ENCODE results near the gene BPTF.
"Not testable (repeated sequence)": the region's sequence is repeated elsewhere in the genome, so short reads cannot be mapped to it uniquely, and the experiment has no call there.

Gene BPTF, protein sequence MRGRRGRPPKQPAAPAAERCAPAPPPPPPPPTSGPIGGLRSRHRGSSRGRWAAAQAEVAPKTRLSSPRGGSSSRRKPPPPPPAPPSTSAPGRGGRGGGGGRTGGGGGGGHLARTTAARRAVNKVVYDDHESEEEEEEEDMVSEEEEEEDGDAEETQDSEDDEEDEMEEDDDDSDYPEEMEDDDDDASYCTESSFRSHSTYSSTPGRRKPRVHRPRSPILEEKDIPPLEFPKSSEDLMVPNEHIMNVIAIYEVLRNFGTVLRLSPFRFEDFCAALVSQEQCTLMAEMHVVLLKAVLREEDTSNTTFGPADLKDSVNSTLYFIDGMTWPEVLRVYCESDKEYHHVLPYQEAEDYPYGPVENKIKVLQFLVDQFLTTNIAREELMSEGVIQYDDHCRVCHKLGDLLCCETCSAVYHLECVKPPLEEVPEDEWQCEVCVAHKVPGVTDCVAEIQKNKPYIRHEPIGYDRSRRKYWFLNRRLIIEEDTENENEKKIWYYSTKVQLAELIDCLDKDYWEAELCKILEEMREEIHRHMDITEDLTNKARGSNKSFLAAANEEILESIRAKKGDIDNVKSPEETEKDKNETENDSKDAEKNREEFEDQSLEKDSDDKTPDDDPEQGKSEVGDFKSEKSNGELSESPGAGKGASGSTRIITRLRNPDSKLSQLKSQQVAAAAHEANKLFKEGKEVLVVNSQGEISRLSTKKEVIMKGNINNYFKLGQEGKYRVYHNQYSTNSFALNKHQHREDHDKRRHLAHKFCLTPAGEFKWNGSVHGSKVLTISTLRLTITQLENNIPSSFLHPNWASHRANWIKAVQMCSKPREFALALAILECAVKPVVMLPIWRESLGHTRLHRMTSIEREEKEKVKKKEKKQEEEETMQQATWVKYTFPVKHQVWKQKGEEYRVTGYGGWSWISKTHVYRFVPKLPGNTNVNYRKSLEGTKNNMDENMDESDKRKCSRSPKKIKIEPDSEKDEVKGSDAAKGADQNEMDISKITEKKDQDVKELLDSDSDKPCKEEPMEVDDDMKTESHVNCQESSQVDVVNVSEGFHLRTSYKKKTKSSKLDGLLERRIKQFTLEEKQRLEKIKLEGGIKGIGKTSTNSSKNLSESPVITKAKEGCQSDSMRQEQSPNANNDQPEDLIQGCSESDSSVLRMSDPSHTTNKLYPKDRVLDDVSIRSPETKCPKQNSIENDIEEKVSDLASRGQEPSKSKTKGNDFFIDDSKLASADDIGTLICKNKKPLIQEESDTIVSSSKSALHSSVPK (N-terminal part only)

DNA sequence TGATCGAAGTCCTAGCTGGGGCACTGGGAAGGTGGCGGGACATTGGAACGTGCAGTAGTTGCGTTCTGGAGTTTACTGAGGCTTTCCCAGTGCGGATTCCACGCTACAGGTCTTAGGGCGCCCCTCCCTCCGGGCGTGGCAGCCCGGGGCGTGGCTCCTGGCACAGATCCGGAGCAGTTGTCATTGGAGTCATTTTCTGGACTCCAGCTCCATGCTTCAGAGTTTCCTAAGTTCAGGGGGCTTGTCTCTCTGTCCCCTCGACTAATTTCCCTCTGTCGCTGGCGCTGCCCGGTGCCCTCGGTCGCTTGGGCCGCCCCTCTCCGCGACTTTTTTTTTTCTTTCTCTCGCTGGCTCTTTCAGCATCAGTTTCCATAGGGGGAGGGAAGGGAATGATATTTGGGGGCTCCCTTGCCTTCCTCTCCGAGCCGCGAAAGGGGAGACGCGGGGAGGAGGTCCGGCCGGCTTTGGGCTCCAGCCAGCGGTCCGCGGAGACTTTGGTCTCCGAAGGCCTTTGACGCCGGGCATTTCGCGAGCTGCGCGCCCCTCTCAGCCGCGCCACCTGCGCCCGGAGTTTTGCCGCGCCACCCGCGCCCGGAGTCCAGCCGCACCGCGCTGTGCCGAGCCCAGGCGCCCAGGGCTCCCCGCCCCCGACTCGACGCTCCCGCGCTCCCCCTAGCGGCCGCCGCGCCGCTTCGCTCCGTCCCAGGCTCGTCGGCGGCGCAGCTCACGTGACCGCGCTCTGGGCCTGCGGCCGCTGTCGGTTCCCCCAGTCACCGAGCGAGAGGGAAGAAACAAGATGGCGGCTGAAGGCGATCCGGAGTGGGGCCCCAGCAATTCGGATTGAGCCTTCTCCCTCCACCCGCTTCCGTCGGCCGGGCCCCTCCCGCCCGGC lies at the start of gene BPTF:
TSS of gene BPTF (plus strand) at position 769 of the 892 bp plus-strand sequence. CDS start 222 bp downstream, outside the sequence.
- peak; percentile 79 for DNase-seq (ENCODE audit: low read depth)

DNA sequence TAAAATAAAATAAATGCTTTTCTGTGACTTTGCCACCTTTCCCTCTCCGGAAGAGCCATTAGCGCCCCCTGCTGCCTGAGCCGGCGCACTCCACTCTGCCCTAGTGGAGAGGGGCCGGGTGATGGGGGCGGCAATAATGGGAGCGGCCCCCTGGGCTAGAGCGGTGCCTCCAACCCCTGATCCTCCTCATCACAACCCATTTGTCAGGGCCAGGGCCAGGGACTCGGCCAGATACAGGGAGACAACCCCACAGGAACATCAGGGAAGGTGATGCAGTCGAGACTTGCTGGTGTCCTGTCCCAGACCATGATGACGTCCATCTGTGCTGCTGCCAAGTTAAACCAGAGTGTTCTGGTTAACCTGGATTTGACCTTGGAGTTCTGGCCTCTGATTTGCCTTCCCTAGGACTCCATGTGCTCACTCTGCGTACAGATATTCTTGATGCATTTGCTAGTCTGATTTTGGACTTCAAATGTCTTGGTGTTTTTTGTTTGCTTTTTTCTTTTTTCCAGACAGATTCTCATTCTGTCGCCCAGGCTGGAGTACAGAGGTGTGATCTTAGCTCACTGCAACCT lies 46.1 kb upstream of the BPTF start:
- DNase-seq (ENCODE audit: low read depth): peak; percentile 93

GRCh38 chr17:67784364-67785121 lies 40.8 kb upstream of the BPTF start:
- DNase-seq (ENCODE audit: low read depth): no peak

- DNase-seq (ENCODE audit: low read depth): no peak
These were observed 40.2 kb upstream of the BPTF start for GRCh38 chr17:67785122-67785477.

GRCh38 chr17:67785504-67785903 lies 39.8 kb upstream of the BPTF start:
- DNase-seq (ENCODE audit: low read depth): no peak

- DNase-seq (ENCODE audit: low read depth): peak; percentile 73
These were observed 24.8 kb upstream of the BPTF start for GRCh38 chr17:67800495-67800928.

DNA sequence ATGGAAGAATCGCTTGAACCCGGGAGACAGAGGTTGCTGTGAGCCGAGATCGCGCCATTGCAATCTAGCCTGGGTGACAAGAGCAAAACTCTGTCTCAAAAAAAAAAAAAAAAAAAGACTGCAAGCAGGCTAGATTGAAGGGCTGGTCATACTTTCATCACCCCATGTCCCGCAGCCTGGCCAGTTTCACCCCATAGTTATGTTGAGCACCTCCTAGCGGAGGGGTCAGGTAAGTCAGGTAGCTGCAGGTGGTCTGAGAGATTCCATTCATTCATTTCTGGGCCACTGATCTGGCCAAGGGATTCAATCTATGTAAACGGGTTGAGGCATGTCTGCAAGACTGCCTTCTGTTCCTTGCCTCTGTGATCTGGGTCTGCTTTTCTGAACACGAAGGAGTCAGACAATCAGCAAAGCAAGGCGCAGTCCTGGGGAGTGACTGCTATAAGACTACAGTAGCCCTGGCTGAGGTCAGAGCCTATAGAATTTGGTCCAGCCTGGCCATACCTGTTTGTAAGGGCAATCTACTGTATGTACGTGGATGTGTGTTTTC lies 23.6 kb upstream of the BPTF start:
- DNase-seq (ENCODE audit: low read depth): no peak

- no peak for DNase-seq (ENCODE audit: low read depth)
These were observed 14.8 kb upstream of the BPTF start for GRCh38 chr17:67810464-67810863.

DNA sequence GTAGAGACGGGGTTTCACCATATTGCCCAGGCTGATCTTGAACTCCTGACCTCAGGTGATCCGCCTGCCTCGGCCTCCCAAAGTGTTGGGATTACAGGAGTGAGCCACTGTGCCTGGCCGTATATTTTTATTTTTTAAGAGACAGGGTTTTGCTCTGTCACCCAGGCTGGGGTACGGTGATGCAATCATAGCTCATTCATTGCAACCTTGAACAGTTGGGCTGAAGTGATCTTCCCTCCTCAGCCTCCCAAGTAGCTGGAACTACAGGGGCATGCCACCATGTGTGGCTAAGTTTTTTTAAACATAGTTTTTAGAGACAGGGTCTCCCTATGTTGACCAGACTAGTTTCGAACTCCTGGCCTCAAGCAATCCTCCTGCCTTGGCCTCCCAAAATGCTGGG lies 12.9 kb upstream of the BPTF start:
- DNase-seq (ENCODE audit: low read depth): not testable (repeated sequence)

DNA sequence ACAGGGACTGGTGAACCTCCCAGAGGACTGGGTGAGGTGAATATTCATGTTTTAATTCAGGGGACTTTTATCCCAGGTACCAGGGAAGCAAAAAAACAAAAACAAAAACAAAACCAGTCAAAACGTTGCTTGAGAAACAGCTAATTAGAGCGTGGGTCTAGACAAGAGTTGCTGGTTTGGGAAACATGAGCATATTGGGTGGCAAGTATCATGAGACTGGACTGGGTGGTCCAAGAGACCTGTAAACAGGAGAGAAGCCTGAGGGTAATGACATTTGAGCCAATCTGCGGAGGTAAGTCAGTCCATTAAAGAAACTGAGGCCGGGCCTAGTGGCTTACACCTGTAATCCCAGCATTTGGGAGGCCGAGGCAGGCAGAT lies 11.5 kb upstream of the BPTF start:
- DNase-seq (ENCODE audit: low read depth): no peak

DNA sequence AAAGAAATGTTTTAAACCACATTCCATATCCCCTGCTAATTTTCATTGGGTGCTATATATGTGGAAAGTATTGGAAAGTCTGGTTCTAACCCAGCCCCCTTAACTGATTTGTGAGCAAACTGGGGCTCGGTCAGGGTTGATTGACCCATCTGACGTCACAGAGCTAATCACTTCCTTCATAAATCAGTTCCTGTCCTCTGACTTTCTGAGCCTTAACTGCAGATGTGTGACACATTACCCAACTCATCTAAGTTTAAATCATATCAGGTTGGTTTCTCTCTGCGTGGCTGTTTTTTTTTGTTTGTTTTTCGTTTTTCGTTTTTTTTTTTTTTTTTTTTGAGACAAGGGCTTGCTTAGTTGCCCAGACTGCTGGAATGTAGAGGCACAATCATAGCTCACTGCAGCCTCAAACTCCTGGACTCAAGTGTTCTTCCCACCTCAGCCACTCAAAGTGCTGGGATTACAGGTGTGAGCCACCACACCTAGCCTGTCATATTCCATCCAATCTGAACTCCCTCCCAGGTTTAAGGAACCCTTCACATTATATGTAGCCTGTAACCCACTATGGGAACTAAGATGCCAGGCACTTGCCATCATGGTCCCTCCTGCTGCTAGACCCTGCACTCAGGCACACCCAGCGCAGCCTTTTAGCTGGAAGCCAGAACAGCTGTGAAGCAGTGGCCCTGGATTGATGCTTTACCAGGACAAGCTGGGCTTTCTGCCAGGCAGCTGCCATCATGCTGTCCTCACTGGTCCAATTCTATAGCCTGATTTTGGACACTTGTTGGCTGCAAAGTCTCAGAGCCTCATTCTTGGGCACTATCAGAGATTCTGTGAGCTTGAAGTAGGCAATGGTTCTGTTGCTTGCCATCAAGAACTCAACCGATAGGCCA lies 6.9 kb upstream of the BPTF start:
- DNase-seq (ENCODE audit: low read depth): no peak

DNA sequence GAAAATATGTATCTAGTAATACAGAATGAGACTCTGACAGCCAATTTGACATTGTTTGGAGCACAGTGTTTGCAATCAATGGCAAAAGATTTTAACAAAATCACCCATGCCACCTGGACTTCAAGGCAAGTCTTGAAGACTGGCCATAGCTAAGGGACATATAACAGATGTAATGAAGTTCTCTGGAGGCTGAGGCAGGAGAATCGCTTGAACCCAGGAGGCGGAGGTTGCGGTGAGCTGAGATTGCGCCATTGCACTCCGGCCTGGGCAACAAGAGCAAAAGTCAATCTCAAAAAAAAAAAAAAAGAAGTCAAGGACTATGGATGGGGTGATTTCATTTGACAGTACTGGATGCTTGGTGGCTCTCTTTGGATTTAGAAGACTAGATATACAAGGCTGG lies 5.6 kb upstream of the BPTF start:
- no peak for DNase-seq (ENCODE audit: low read depth)

DNA sequence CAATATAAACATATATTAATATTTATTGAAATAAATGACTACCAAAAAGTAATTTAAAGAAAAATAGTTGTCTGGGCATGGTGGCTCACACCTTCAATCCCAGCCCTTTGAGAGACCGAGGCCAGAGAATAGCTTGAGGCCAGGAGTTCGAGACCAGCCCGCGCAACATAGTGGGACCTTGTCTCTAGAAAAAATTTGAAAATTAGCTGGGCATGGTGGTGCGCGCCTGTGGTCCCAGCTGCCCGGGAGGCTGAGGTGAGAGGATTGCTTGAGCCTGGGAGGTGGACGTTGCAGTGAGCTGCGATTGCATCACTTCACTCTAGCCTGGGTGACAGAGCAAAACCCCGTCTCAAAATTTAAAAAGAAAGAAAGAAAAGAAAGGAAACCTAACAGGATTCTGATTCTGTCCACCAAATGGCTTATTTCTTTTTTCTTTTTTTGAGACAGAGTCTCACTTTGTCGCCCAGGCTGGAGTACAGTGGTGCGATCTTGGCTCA lies 3.4 kb upstream of the BPTF start:
- DNase-seq (ENCODE audit: low read depth): no peak

GRCh38 chr17:67825627-67826601 lies 611 bp downstream of the BPTF start:
- peak; percentile 30 for DNase-seq (ENCODE audit: low read depth)

DNA sequence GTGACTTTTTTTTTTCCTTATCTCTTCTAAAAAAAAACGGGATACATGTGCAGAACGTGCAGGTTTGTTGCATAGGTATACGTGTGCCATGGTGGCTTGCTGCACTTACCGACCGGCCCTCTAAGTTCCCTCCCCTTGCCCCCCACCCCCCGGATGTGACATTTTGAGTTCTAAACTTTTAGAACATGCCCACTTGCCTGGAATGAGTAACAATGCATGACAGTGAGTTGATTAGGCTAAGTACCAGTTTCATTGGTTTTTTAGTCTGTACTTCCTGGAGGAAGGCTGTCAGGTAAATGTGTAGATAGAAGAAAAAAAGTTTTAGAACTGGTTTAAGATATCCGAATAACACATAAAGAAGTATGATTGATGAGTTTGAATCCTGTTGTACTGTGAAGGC lies 4.0 kb downstream of the BPTF start:
- no peak for DNase-seq (ENCODE audit: low read depth)

- DNase-seq (ENCODE audit: low read depth): peak; percentile 49
These were observed 5.1 kb downstream of the BPTF start for GRCh38 chr17:67830440-67830839.

- DNase-seq (ENCODE audit: low read depth): no peak
These were observed 6.0 kb downstream of the BPTF start for GRCh38 chr17:67831268-67831667.

All from amniotic epithelial cell (primary cell).